ENCODE results near the gene PLK2.

PLK2 gene

GRCh38 chr5:58460002-58460731, at the start of gene PLK2:
TSS of gene PLK2 (minus strand) at chr5:58460086. CDS start at chr5:58459959, 127 bp downstream.
- DNase-seq (ENCODE audit: low read depth), result peak; percentile 86

DNA sequence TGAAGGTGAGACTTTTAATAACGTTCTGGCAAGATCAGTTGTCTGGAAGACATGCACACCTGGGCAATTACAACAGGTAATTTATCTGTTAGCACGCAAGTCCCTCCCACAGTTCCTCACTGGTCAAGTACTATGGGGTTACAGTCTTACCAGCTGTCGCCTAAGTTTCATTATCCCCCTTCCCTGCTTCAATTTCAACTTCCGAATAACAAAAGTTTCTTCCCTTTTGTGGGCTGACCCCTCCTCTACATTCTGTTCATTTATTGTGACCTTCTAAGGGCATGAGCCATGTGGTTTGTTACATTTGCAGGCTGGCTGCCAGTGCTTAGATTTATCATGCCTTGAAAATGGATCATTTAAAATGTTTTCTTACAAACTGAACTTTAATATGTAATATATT, 47.8 kb upstream of the PLK2 start:
- DNase-seq (ENCODE audit: low read depth), result no peak

DNA sequence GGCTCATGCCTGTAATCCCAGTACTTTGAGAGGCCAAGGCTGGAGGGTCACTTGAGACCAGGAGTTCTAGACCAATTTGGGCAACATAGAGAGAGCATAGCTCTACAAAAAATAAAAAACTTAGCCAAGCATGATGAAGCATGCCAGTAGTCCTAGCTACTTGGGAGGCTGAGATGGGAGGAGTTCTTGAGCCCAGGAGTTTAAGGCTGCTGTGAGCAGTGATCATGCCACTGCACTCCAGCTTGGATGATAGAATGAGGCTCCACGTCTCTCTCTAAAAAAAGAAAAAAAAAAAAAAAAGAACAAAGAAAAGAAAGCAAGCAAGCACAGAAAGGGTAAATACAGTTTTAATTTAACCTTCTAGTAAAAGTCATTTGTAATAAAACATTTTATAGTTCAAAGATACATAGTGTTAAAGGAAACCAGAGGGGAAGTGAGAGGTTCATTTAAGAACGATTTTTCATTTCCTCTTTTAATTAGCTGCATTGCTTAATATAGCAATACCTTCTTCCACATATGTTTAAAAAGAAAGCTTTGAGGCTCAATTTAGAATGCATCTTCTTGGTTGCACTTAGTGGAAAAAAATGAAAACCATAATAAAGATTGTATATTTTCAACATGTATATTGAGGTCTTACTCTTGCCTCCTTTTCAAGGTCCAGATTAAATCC, 46.2 kb upstream of the PLK2 start:
- no peak for DNase-seq (ENCODE audit: low read depth)

DNA sequence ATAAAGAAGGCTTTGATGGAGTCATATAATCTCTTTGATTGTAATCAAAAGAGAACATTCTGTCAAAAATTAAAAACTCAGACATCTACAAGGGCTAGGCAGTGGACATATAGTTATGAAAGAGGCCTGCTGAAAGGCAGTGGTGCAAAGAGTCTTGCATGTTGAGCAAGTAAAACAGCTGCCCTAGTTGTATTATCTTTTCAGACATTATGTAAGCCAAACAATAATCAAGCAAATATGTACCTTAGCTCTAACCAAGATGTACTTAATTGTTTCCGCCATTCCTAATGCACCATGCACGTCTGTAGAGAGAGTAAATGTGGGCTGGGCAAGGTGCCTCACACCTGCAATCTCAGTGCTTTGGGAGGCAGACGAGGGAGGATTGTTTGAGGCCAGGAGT, 45.6 kb upstream of the PLK2 start:
- DNase-seq (ENCODE audit: low read depth), result no peak

- no peak for DNase-seq (ENCODE audit: low read depth)
Observed at GRCh38 chr5:58504766-58505165, 44.9 kb upstream of the PLK2 start.

DNA sequence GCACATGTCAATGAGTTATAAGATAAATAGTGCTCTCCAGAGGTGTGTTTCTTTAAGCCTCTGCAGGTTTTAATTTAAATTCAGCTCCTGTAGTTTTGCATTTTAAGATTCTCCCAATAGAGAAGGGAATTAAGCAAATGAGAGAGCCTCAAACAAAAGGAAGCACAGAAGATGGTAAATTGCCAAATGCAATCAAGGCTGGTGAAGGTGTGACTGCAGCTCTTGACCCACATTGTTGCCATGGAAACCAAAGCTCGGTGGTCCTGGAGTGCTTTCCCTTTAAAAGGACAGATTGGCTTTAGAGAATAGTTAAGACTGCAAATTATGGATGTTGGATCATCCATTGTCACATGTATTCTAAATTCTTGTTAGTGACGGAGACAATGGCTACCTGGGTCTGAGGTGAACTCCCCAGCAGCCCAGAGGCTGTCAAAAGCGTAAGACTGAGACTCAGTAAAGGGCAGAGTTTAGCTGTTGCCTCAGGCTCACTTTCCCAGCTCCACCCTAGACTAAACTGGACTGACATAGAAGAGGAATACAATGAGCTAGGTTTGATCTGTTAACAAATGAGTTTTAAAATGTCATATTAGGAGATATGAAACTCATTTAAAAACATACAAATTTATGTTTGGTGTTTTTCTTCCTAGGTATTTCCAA, 43.6 kb upstream of the PLK2 start:
- no peak for DNase-seq (ENCODE audit: low read depth)

DNA sequence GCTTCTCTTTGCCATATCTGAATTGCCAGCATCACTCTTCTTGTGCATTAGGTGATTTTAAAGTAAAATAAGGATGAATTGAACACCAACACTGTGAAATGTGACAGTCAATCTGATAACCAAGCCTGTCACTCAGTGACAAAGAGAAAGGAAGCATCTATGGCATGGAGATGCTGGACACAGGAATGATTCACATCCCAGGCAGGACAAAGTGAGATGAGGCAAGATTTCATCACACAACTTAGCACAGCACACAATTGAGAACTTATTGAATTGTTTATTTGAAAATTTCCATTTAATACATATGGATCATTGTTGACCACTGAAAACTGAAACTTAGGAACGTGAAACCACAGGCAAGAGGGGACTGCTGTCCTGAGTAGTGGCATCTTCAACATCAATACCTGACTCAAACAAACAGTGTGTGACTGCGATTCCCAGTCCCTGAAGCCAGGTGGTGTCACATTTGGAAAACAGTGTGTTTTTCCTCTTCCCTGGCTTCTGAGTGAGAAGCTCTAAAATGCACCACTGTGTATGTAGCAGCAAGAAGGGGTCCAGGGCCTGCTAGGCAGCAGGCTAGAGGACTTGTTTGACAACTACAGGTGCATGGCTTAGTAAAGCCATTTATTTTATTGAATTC, 42.0 kb upstream of the PLK2 start:
- no peak for DNase-seq (ENCODE audit: low read depth)

DNA sequence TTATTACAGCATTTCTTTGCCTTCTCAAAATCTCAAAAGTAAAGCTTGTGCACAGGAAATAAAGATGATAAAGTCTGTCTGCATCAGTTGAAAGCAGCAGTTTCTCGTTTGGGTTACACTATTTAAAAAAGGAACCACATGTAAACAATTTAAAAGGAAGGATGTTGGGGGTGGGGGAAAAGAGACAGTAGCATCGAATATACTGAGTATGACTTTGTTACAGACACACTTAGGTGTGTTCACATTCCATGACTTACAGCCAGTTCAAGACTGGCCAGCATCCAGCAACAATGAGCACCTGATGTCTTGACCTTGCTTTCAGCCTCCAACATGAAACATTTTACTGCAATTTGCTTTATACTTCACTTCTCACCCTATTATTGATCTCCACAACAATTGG, 40.1 kb upstream of the PLK2 start:
- DNase-seq (ENCODE audit: low read depth), result no peak

- no peak for DNase-seq (ENCODE audit: low read depth)
Observed at GRCh38 chr5:58499231-58499630, 39.3 kb upstream of the PLK2 start.

DNA sequence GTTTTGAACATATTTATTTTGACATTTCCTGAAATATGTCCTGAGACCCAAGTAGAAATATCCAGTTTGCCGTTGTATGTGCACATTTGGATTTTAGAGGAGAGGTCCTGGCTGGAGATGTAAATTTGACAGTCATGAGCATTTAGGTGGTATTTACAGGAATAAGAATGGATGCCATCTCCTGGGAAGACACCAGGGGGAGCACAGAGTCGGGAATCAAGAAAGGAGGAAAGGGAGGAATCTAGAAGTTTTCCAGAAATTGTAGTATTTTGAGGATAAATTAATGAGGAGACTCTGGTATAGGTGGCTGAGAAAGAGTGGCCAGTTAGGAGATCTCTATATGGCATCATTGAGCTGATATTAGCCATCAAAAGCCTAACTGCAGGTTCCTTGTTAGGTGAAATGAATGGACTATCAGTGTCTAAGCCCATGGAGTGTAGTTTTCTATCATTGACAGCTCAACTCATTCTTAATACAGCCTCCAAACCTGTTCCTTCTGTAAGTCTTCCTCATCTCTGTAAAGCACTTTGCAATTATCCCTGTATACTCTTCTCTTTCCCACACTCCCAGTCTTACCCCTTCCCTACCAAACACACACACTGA, 38.6 kb upstream of the PLK2 start:
- DNase-seq (ENCODE audit: low read depth), result no peak

GRCh38 chr5:58497921-58498320, 38.0 kb upstream of the PLK2 start:
- no peak for DNase-seq (ENCODE audit: low read depth)

- no peak for DNase-seq (ENCODE audit: low read depth)
Observed at GRCh38 chr5:58497386-58497785, 37.5 kb upstream of the PLK2 start.

DNA sequence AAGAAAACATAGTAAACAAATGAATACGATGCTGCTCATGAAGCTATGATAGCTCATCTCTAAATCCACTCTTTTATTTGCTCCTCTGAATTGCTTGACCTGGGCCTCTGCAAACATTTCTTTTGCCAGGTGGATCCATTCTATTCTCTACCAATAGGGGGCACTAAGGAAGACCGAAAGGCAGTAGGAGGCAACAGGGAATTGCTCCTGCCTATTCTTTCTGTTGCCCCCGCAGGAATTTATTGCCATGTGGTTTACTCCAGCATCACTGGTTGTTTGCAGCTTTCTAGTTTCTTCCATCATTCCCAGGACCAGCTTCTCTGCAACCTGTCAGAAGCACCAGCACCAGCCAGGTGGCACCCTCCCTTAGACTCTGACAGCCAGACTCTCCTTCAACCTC, 36.6 kb upstream of the PLK2 start:
- no peak for DNase-seq (ENCODE audit: low read depth)

GRCh38 chr5:58493141-58493540, 33.3 kb upstream of the PLK2 start:
- no peak for DNase-seq (ENCODE audit: low read depth)

GRCh38 chr5:58491216-58491892, 31.5 kb upstream of the PLK2 start, which contains the start of gene GAPT:
TSS of gene GAPT (plus strand) at chr5:58491435. CDS start at chr5:58494537, 3,102 bp downstream.
- DNase-seq (ENCODE audit: low read depth), result no peak

- DNase-seq (ENCODE audit: low read depth), result no peak
Observed at GRCh38 chr5:58490402-58491050, 30.6 kb upstream of the PLK2 start.

GRCh38 chr5:58486290-58486689, 26.4 kb upstream of the PLK2 start:
- no peak for DNase-seq (ENCODE audit: low read depth)

- no peak for DNase-seq (ENCODE audit: low read depth)
Observed at GRCh38 chr5:58484505-58484904, 24.6 kb upstream of the PLK2 start.

- no peak for DNase-seq (ENCODE audit: low read depth)
Observed at GRCh38 chr5:58482536-58482935, 22.6 kb upstream of the PLK2 start.

DNA sequence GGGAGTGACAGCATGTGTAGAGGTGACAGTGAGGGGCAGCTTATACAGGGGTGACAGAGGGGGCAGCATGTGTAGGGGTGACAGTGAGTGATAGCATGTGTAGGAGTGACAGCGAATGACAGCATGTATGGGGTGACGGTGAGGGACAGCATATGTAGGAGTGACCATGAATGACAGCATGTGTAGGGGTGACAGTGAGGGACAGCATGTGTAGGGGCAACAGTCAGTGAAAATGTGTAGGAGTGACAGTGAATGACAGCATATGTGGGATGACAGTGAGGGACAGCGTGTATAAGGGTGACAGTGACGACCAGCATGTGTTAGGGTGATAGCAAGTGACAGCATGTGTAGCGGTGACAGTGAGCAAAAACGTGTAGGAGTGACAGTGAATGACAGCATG, 21.9 kb upstream of the PLK2 start:
- no peak for DNase-seq (ENCODE audit: low read depth)

DNA sequence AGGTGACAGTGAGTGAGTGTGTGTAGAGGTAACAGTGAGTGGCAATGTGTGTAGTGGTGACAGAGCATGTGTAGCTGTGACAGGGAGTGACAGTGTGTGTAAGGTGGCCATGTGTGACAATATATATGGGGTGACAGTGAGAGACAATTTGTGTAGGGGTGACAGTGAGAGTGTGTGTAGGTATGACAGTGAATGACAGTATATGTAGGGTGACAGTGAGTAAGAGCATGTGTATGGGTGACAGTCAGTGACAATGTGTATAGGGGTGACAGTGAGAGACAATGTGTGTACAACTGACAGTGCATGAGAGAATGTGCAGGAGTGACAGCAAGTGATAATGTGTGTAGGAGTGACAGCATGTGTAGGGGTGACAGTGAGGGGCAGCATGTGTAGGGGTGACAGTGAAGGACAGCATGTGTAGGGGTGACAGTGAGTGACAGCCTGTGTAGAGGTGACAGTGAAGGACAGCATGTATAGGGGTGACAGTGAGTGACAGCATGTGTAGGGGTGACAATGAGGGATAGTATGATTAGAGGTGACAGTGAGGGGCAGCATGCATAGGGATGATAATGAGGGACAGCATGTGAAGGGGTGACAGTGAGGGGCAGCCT, 21.3 kb upstream of the PLK2 start:
- no peak for DNase-seq (ENCODE audit: low read depth)

Data from activated gamma-delta T cell treated with anti-CD3 and anti-CD28 coated beads, Interleukin-2, amount 50 U/mL, for 16 hours (primary cell).